HepG2 (cell line): ENCODE data around the gene TMX2. TPM values are rescaled to one million over a fixed set of nuclear protein-coding genes. Genes with fewer than 3 reads are reported as not detected.
A peak's percentile ranks its signal among the peaks of the same experiment; 100 is the strongest.

ENCODE experiments used
- ARNT2 ChIP-seq: sonication (generic); formaldehyde crosslinking; IDR thresholded peaks from 2 replicates; pipeline ENCODE4 v1.8.0; 2022; ENCODE audit warnings: mild to moderate bottlenecking, low read depth, missing genetic modification reagents, moderate library complexity
- HINFP ChIP-seq: sonication (generic); formaldehyde crosslinking; IDR thresholded peaks from 2 replicates; pipeline ENCODE4 v1.4.0; 2020; ENCODE audit warnings: low read depth, mild to moderate bottlenecking, missing genetic modification reagents
- LCORL ChIP-seq, 2 experiments: fragments of 450-650 bp in 1 of 2; sonication (generic) in 1 of 2; formaldehyde crosslinking in 1 of 2; IDR thresholded peaks; 2 replicates each; pipeline versions ENCODE4 v1.5.0 to v1.6.1; 2017 to 2020; ENCODE audit warnings: antibody characterized with exemption in 1 of 2, missing genetic modification reagents in 1 of 2
- MTF2 ChIP-seq: sonication (generic); formaldehyde crosslinking; IDR thresholded peaks from 2 replicates; pipeline ENCODE4 v1.5.0; 2020; ENCODE audit warnings: missing genetic modification reagents, borderline replicate concordance
- NRL ChIP-seq: sonication (generic); formaldehyde crosslinking; IDR thresholded peaks from 2 replicates; pipeline ENCODE4 v1.5.0; 2020; ENCODE audit warnings: missing genetic modification reagents, mild to moderate bottlenecking, moderate library complexity, borderline replicate concordance
- TBP ChIP-seq: sonication (generic); formaldehyde crosslinking; IDR thresholded peaks from 2 replicates; pipeline ENCODE4 v1.5.0; 2020; ENCODE audit warnings: missing genetic modification reagents
- TEAD3 ChIP-seq: optimal IDR thresholded peaks from 2 replicates; pipeline ENCODE3; 2016; ENCODE audit warnings: borderline replicate concordance
- ZBTB25 ChIP-seq: IDR thresholded peaks from 2 replicates; pipeline ENCODE4 v1.6.1; 2018; ENCODE audit warnings: missing genetic modification reagents
- ZNF17 ChIP-seq: sonication (generic); formaldehyde crosslinking; IDR thresholded peaks from 2 replicates; pipeline ENCODE4 v1.5.0; 2020; ENCODE audit warnings: mild to moderate bottlenecking, missing genetic modification reagents
- ZNF354B ChIP-seq: sonication (generic); formaldehyde crosslinking; IDR thresholded peaks from 2 replicates; pipeline ENCODE4 v1.8.0; 2022; ENCODE audit warnings: mild to moderate bottlenecking, missing genetic modification reagents
- ZNF609 ChIP-seq: sonication (generic); formaldehyde crosslinking; IDR thresholded peaks from 2 replicates; pipeline ENCODE4 v1.4.0; 2020; ENCODE audit warnings: mild to moderate bottlenecking, missing genetic modification reagents, borderline replicate concordance
- ZSCAN25 ChIP-seq: sonication (generic); formaldehyde crosslinking; IDR thresholded peaks from 2 replicates; pipeline ENCODE4 v1.8.0; 2022; ENCODE audit warnings: mild to moderate bottlenecking, missing genetic modification reagents
- polyA plus RNA-seq, 8 experiments: library from polyadenylated mRNA; depleted of rRNA in 3 of 8; stranded (reverse) in 7 of 8; unstranded in 1 of 8; fragments of >200 nt; fragmentation: Illumina TruSeq in 4 of 8; extraction: Trizol in 4 of 8; gene quantifications; 2 replicates each; pipeline versions ENCODE4 v1.2.1 to v1.2.3, GENCODE V29; 2011 to 2016; ENCODE audit warnings: low read depth in 4 of 8, missing spikeins in 1 of 8, mixed read lengths in 1 of 8; ENCODE audit not compliant: insufficient read depth in 1 of 8
- total RNA-seq, 5 experiments: library from RNA; depleted of rRNA; stranded (reverse); fragments of >200 nt; fragmentation: Illumina TruSeq; extraction: Trizol; gene quantifications; 2 replicates each; pipeline ENCODE4 v1.2.3, GENCODE V29; 2016; ENCODE audit warnings: low read depth in 1 of 5
- TF ChIP-seq, protein P1 (sequence below): IDR thresholded peaks from 2 replicates; pipeline ENCODE4 v1.6.1; 2016; ENCODE audit warnings: missing compliant biosample characterization, missing genetic modification reagents, borderline replicate concordance
- TF ChIP-seq, protein P2 (sequence below), 2 experiments: IDR thresholded peaks; 2 replicates each; pipeline ENCODE4 v1.6.1; 2011 to 2012; ENCODE audit warnings: low read length in 2 of 2, borderline replicate concordance in 1 of 2, low read depth in 1 of 2, mild to moderate bottlenecking in 1 of 2, moderate library complexity in 1 of 2

TMX2 gene
- total and polyA plus RNA-seq, 2 of the 13 experiments (the other 11 are each of a cell fraction or from before 2014, with no cell fraction given): 84.5 to 129 TPM

DNA sequence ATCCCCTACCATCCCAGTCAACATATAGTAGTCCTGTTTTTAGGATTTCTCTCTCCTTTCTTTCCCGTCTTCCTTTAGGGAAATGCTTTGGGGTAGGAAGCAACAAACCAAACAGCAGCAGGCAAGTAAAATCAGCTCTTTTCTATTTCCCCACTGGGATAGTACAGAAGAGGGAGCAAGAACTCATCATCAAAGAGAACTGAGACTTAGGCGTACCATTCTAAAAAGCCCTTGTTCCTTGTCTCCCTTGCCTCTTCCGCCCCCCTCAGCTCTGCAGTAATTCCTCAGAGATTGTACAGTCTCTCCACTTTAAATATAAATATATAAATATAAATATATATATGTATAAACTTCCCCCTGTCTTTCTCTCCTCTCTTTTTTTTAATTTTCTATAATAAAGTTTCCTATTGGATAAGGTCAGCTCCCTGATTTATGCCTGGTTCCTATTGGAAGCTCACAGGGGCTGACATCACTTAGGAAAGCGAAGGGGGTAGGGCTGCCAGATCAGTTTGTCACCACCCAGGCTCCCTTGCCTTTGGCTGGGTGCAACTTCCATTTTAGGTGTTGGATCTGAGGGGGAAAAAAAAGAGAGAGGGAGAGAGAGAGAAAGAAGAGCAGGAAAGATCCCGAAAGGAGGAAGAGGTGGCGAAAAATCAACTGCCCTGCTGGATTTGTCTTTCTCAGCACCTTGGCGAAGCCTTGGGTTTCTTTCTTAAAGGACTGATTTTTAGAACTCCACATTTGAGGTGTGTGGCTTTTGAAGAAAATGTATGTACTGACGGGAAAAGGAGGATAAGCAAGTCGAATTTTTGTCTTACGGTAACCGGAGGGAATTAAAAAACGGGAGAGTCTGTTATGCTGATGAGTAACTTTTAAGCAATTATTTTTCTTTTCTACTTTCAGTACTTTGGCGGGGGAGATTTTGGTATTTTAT, 49.2 kb downstream of the TMX2 start, which contains the start of gene CTNND1 (continued):
- TF ChIP-seq HINFP (CRISPR knock-in tag) (0 out of 2 replicates have a peak, but pooled peaks have one; percentile 19), ZNF609 (CRISPR knock-in tag) (0 out of 2 replicates have a peak, but pooled peaks have one; percentile 38), TEAD3 (CRISPR knock-in tag) (no peak), ZNF354B (CRISPR knock-in tag) (no peak), MTF2 (CRISPR knock-in tag) (no peak), NRL (CRISPR knock-in tag) (no peak), ZBTB25 (CRISPR knock-in tag) (peak; percentile 74), ARNT2 (CRISPR knock-in tag) (no peak), ZNF17 (no peak), ZSCAN25 (CRISPR knock-in tag) (no peak), TBP (no peak), LCORL (IDR thresholded peaks at IDR 0.05) (0 out of 2 replicates have a peak, but pooled peaks have one; percentile 52), LCORL (CRISPR knock-in tag; IDR thresholded peaks at IDR 0.05) (peak; percentile 48; the same call in 1 of the 2 replicates)
- TF ChIP-seq, protein P1, sequence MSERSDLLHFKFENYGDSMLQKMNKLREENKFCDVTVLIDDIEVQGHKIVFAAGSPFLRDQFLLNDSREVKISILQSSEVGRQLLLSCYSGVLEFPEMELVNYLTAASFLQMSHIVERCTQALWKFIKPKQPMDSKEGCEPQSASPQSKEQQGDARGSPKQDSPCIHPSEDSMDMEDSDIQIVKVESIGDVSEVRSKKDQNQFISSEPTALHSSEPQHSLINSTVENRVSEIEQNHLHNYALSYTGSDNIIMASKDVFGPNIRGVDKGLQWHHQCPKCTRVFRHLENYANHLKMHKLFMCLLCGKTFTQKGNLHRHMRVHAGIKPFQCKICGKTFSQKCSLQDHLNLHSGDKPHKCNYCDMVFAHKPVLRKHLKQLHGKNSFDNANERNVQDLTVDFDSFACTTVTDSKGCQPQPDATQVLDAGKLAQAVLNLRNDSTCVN: no peak
- TF ChIP-seq, protein P2, sequence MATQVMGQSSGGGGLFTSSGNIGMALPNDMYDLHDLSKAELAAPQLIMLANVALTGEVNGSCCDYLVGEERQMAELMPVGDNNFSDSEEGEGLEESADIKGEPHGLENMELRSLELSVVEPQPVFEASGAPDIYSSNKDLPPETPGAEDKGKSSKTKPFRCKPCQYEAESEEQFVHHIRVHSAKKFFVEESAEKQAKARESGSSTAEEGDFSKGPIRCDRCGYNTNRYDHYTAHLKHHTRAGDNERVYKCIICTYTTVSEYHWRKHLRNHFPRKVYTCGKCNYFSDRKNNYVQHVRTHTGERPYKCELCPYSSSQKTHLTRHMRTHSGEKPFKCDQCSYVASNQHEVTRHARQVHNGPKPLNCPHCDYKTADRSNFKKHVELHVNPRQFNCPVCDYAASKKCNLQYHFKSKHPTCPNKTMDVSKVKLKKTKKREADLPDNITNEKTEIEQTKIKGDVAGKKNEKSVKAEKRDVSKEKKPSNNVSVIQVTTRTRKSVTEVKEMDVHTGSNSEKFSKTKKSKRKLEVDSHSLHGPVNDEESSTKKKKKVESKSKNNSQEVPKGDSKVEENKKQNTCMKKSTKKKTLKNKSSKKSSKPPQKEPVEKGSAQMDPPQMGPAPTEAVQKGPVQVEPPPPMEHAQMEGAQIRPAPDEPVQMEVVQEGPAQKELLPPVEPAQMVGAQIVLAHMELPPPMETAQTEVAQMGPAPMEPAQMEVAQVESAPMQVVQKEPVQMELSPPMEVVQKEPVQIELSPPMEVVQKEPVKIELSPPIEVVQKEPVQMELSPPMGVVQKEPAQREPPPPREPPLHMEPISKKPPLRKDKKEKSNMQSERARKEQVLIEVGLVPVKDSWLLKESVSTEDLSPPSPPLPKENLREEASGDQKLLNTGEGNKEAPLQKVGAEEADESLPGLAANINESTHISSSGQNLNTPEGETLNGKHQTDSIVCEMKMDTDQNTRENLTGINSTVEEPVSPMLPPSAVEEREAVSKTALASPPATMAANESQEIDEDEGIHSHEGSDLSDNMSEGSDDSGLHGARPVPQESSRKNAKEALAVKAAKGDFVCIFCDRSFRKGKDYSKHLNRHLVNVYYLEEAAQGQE (IDR thresholded peaks at IDR 0.05; ENCODE audit: borderline replicate concordance in 1 of 2, low read depth in 1 of 2, low read length in 2 of 2): no peak; a peak in 1 of 4 replicates
